ENCODE measurements around the gene SCD.

The SCD gene

DNA sequence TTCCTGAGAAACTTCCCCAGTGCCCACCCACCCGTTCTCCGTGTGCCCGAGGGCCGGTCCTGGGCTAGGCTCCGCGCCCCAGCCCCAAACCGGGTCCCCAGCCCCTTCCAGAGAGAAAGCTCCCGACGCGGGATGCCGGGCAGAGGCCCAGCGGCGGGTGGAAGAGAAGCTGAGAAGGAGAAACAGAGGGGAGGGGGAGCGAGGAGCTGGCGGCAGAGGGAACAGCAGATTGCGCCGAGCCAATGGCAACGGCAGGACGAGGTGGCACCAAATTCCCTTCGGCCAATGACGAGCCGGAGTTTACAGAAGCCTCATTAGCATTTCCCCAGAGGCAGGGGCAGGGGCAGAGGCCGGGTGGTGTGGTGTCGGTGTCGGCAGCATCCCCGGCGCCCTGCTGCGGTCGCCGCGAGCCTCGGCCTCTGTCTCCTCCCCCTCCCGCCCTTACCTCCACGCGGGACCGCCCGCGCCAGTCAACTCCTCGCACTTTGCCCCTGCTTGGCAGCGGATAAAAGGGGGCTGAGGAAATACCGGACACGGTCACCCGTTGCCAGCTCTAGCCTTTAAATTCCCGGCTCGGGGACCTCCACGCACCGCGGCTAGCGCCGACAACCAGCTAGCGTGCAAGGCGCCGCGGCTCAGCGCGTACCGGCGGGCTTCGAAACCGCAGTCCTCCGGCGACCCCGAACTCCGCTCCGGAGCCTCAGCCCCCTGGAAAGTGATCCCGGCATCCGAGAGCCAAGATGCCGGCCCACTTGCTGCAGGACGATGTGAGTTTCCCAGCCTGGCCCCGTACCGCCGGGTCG, at the start of gene SCD:
Gene SCD, plus strand, starts transcription at position 469 of the 803 bp plus-strand sequence. Its CDS starts 272 bp downstream, at position 741.
- peak; percentile 74 for DNase-seq (ENCODE audit: low spot score)

DNA sequence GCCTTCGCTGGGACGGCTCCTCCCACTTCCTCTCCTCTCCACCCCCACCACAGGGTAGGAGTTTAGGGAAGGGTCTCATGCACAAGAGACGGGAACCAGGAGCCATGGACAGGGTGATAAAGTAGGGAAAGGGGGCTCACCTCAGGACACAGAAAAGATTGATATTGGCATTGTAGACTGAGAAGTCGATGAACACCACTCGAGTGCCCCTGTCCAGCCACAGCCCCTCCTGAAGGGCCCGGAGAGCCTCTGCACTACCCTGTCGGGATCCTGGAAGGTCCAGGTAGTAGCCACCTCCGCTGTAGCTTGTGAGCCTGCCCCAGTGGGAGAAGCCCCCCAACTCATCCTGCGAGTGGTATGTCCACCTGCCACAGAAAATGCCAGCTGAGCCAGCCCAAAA, 49.8 kb upstream of the SCD start:
- no peak for DNase-seq (ENCODE audit: low spot score)

DNA sequence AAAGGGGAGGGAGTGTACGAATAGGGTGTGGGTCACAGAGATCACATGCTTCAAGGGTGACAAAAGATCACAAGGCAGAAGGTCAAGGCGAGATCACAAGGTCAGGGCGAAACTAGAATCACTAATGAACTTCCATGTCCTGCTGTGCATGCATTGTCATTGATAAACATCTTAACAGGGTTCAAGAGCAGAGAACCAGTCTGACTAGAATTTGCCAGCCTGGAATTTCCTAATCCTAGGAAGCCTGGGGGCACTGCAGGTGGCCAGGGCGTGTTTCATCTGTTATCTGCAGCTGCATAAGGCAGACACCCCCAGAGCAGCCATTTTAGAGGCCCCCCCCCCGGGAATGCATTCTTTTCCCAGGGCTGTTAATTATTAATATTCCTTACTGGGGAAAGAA, 45.9 kb upstream of the SCD start:
- peak; percentile 9 for DNase-seq (ENCODE audit: low spot score)

DNA sequence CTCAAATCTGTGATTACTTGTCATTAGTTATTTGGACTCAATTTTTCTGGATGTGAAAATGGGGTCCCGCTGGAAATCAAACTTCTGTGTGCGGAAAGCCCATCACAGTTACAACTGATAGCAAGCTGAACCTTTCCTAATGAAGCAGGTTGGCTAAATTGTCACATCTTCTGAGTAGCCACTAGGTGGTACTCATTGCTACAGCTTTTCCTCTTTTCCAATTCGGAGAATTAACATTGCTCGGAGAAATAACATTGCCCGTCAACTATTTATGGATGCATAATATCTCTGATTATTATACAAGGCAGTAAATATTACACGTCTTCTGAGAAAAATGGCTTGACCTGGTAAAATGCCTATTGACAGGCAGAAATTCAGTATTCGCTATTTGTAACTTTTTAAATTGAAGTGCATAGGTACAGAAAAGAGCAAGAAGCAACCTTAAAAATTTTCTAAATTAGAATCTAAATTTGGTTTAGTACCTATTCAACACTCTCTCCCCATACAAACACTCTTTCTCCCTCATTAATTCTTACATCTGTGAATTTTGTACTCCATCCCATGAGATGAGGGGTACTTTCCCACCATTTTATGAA, 43.2 kb upstream of the SCD start:
- DNase-seq (ENCODE audit: low spot score): peak; percentile 38

DNA sequence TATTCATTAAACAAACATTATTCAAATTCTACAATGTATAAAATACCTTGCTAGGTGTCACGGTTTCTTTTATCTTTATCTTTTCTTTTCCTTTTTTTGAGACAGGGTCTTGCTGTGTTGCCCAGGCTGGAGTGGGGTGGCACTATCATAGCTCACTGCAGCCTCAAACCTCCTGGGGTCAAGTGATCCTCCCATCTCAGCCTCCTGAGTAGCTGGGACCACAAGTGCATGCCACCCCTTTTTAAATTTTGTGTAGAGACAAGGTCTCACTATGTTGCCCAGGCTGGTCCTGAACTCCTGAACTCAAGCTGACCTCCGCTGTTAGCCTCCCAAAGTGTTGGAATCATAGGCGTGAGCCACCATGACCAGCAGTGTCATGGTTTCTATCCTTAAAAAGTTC, 42.6 kb upstream of the SCD start:
- no peak for DNase-seq (ENCODE audit: low spot score)

DNA sequence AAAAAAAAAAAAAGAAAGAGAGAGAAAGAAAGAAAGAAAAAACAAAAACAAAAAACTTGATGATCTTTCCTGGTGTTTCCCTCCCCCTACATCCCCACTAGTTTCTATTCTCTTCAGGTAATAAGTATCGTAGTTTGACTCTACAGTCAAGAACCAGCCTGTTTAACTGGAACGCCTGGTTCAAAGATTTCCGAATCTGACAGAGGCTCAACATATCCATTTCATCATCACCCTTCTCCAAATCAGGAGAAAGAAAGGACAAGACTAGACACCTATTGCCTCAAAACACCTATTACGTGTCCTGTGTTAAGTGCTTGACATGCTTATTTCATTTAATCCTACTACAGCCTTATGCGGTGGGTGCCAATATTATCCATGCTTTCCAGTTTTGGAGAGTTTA, 40.2 kb upstream of the SCD start:
- DNase-seq (ENCODE audit: low spot score): no peak

DNA sequence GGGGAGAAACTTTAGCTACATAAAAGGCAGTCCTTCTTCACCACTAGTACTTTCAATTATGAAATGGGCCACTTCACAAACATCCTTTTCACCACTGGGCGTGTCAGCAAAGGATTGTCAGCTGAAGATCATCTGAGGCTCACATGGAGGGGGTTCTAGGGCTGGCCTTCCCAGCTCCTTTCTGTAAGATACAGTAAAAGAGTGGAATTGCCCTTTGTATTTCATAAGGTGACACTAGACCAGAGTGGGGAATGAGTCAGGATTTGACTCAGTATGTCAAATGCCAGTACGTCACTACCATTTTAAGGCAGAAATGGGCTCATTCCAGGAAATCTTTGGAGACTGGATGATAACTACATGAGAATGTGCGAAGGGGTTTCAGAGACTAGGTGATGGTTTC, 39.3 kb upstream of the SCD start:
- DNase-seq (ENCODE audit: low spot score): no peak

DNA sequence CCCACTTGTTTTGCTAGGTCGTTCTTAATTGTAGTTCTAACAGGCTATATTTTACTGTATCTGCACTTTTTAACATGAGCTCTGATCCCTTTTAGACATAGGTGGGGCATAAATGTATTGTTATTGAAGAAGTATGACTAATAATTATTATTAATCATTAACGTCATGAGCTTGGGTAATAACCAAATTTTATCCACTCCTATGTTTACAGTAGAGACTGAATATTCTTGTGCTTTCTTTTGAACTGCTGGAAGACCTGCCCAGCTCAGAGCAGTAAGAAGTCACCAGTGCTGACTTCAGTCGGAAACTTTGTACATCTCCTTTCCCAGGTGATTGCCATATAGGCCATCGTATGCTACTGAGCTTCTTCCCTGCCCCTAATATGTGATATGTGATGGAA, 35.7 kb upstream of the SCD start:
- DNase-seq (ENCODE audit: low spot score): no peak

DNA sequence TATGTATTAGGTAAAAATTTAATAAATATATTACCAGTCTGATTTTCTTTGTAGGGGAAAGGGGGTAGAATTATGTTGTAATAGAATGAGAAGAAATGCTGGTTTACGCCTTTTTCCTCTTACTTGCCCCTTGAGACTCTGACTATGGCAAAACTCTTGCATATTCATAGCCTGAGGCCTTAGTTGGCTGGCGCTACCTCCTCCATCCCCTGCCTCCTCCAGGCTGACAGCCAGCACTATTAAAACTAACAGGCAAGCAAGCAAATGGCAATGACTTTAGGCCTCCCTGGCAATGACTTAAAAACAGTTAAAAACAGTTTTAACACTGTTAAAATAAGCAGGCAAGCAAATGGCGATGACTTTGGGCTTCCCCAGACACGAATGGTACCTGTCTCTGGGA, 31.4 kb upstream of the SCD start:
- no peak for DNase-seq (ENCODE audit: low spot score)

DNA sequence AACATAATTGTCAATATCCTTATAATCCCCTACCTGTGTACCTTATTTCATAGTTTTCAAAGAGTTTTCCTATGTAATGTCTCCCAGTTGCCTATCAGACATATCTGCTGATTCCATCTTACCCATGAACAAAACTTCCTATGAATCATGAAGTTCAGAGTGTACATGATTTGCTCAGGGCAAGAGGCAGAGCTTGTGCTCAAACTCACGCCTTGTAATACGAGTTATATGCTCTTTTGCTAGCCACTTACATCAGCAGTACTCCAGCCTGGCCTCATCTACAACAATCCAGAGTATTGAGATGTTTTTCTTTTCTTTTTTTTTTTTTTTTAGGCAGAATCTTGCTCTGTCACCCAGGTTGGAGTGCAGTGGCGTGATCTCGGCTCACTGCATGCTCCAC, 28.8 kb upstream of the SCD start:
- DNase-seq (ENCODE audit: low spot score): no peak

DNA sequence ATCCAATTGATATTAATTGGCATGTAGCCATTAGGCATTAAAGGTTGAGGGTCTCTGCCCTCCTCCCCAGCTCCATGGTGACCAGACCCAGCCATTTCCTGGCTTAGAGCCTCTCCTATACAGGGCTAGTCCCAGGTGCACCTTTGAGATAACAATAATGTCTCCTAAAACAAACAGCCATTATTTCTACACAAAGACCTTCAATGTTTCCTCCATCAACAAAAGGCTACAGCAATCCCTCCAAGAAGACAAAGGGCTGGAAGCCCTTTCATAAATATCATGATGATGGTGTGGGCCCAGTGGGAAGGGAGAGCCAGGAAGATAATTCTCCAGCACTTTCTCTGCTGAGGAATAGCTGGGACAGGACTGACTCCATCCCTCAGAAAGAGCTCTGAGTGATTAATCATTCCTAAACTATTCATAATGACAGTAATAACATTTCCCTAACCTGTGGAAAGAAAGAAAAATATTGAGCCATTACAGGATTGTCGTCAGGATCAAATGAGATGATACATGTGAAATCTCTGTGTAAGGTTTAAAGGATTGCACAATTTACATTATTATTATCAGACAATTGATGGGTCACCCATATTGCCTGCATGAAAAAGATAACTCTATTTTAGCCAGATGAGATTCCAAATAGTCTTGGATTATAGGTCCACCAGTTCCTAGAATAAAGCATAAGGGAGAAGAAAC, 27.2 kb upstream of the SCD start:
- DNase-seq (ENCODE audit: low spot score): no peak

DNA sequence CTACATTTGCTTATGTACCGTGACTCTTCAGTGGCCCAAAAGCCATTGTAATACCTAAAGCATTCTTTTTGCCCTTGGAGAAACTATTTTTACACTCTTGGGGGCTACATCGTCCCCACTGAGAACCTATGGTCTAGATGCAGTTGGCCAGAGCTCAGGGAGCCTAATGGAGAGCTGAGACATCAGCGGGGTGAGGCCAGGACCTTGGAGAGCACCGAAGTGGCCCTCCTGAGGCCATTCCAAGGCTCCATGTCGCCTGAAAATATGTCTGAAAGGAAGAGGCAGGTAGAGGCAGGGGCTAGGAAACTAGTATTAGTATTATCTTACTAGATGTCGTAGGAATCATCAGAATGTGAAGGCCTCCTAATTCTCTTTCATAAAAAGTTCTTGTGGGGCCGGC, 21.9 kb upstream of the SCD start:
- no peak for DNase-seq (ENCODE audit: low spot score)

DNA sequence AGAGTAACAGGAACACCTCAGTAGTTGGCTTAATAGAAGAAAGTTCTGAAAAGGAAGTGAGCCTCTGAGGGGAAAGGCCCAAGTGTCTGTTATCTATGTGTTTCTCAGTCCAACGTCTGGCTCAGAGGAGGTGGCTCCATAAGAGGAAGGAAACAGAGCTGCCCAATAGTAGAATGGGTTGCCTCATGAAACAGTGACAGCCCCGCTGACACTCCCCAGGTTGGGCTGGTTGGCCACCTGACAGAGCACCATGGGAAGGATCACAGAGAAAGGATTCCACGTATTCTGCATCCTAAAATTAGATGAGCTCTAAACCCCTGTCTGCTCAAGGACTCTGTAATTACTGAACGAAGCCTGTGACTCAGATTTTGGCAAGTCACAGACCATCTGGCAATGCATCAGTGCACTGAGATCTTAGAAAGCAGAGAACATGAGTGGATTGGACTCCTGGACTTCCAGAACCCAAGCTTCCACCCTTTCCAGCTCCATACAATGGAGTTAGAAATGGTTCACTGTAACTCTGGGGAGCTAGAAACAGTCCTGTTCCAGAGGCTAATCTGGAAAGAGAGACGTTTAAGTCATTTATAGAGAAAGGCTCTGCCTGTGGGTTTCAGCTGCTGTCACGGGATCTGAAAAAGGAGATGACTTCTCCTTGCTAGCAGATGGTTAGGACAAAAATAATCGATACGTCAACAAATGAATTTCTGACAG, 19.9 kb upstream of the SCD start:
- DNase-seq (ENCODE audit: low spot score): no peak

DNA sequence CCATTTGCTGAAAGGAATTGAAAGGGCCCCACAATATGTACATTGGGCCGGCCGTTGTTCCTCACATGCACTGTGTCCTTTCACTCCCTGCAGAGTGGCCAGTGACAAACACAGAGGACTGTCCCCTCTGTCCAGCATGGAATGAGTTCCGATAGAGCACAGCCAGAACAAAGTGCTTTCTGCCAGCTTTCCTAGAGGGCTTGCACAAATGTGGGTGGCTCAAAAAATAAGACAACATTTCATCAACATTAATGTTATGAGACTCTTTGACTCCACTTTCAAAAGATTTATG, 19.4 kb upstream of the SCD start:
- no peak for DNase-seq (ENCODE audit: low spot score)

DNA sequence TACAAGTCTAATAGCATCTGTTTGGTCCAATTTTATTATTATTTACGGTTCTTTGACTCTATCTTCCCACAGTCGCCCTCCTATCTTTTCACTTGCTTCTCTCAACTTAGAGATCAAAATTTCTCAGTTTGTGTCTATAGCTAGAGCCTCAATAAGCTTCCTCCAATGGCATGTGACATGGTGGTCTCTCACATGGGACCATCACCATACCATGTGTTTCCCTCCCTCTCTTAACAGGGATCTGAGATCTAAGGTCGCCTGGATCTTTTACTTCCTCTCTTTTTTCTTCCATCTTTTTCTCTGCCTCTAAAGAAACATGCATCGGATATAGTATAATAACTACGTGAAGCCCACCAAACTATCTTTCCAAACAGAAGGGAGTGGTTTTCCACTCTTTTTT, 18.8 kb upstream of the SCD start:
- DNase-seq (ENCODE audit: low spot score): no peak

DNA sequence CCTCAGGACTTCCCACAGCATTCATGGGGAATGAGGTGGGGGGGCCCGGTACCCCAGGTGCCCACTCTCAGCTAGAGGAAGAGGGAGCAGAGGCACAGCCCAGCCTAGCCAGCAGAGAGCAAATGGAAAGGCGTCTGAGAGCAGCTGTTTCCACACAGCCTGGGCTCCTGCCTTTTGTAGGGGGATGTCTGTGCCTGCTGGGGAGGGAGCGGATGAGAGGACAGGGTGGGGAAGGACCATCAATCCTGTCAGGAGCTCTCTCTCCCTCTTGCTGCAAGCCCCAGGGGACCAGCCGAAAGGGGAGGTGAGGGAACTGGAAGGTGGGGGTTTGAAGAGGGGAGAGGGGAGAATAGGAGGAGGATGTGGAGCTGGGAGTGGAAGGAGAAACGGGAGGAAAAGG, 17.0 kb upstream of the SCD start, which contains the start of gene PKD2L1:
Gene PKD2L1, minus strand, starts transcription at position 150 of the 400 bp plus-strand sequence. Its CDS starts 125 bp downstream, at position 25.
- no peak for DNase-seq (ENCODE audit: low spot score)

DNA sequence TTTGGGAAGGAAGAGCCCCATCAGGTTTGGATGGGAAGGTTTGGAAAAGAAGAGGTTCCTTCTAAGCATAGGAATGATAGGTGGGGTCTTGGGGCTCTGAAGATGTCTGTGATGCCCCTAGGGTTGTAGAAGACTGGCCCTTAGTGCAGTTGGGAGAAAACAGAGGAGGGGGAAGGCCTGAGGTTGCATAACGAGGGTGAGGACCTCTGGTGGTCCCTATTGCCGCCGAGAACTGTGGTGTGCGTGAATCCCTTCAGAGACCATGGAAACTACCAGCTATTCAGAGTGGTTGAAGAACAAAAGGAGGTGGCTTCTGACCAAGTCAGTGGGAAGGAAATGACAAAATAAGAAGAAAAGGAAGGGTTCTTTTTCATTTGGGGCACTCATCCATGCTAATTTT, 13.9 kb upstream of the SCD start:
- no peak for DNase-seq (ENCODE audit: low spot score)

DNA sequence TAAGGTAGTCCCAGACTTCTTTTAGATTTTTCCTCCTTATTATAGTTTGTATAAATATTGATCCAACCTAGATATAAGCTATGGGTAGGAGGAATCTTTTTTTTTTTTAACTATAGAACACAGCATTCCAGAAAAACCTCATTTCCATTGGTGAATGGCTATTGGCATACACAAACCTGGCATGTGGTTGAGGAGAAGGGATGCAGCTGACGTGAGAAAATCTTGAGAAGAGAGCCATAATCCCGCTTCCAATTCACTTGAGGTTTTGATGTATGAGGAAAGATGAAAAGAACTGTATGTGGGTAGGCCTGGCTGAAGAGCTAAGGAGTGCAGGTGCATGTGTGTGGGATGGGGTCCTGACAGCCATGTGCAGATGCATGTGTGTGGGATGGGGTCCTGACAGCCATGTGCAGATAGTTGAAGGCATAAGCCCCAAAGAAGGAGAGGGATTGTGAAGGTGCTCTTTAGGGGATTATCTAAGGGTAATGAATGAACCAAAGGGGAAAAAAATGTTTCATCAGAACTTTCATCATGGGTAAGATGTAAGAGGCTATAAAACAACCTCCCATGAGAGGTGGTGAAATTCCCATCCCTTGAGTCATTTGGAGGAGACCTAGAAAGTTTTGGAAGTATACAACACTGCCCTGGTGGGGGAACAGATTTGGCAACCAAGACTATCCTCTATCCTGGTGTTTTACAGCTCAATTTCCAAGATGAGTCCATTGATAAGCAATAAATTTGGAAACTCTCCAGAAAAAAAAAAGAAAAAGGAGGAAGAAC, 13.2 kb upstream of the SCD start:
- no peak for DNase-seq (ENCODE audit: low spot score)

DNA sequence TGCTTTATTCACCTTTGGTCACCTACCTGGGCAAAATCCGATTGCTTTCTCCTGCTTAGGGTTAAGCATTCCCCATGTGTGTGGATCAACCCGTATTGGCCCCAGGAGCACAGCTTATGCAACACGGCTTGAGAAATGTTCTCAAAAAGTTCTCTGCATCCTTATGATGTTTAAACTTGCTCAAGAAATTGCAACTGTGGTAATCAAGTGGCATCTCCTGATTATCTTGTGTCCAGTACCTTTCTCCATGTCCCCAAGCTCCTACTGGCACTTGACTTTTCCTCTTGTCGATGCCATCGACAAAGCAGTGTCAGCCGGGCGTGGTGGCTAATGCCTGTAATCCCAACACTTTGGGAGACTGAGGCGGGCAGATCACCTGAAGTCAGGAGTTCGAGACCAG, 12.3 kb upstream of the SCD start:
- no peak for DNase-seq (ENCODE audit: low spot score)

DNA sequence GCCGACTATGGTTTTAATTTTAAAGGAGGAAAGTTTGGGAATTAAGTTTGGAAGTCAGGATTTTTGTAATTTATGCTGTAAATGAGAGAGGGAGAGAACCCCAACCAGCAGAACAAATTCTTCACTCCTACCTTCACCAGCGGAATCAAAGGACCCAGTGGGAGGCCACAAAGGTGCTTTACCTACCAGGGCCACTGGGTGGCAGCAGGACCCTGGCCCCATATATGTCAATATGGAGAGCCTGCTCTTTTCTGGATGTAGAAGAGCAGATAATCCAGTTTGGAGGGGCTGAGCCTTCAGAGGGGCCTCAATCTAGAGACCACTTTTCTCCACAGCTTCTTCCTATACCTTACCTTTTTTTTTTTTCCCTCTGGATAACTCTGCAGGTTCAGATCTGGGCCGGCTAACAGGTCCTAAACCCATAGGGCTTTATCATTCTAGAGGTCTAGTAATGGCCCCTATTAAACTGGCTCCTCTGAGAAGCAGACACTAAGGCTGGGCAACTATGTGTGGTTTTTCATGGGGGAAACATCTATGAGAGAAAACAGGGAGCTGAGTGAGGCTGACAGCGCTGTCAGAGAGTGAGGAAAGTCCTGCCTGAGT, 8.5 kb upstream of the SCD start:
- DNase-seq (ENCODE audit: low spot score): peak; percentile 71

DNA sequence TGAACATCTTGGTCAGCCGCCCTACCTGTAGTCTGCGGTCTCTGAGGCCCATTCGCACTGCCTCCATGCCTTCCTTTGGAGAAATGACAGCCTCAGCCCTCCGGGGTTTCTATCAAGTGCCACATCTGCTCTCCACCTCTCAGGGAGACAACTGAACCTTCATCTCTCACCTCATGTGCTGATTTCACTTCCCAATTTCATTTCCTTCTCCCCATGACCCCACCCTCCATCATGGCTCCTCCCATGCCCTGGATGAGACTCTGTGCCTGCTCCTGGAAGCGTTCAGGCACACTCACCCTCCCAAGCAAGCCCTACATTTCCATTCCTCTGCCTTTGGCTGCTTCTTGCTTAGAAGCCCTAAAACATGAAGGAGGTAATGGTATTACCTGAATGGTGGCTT, 7.8 kb upstream of the SCD start:
- DNase-seq (ENCODE audit: low spot score): no peak

Measured in LoVo (cell line).